Stimulated activated CD8-positive, alpha-beta memory T cell treated with anti-CD3 and anti-CD28 coated beads, Interleukin-4, amount 100 ng/mL, for 48 hours (primary cell): Measurements from ENCODE around the gene SLA2.
"Not testable (repeated sequence)": the region's sequence is repeated elsewhere in the genome, so short reads cannot be mapped to it uniquely, and the experiment has no call there.

ENCODE experiments used
- DNase-seq: peaks from one replicate; pipeline ENCODE4 v3.0.0-alpha.2; 2020

Gene SLA2

DNA sequence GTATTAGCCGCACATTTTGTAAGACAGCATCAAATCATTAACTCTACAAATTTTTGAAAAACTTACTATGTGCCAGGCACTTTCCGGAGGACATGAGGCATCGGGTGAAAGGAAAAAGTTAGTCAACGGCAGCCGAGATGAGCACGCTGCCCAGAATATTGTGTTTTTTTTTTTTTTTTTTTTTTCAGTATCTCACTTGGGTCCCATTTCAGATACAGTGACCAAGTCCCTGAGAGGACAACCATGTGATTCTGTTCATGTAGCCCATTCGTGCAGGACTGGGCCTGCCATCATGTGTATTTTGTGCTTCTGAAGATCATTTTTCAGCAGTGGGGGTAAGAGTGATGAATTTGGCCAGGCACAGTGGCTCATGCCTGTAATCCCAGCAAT is 1.3 kb downstream of the SLA2 start:
- peak; percentile 62 for DNase-seq

- peak; percentile 76 for DNase-seq
Observed at GRCh38 chr20:36644032-36644705, 1.8 kb downstream of the SLA2 start.

GRCh38 chr20:36642136-36642535 is 3.9 kb downstream of the SLA2 start:
- no peak for DNase-seq

GRCh38 chr20:36641506-36641843 is 4.5 kb downstream of the SLA2 start:
- no peak for DNase-seq

- not testable (repeated sequence) for DNase-seq
Observed at GRCh38 chr20:36638876-36639400, 7.1 kb downstream of the SLA2 start.

GRCh38 chr20:36634342-36634741 is 11.7 kb downstream of the SLA2 start:
- no peak for DNase-seq

- no peak for DNase-seq
Observed at GRCh38 chr20:36633285-36633772, 12.7 kb downstream of the SLA2 start.

DNA sequence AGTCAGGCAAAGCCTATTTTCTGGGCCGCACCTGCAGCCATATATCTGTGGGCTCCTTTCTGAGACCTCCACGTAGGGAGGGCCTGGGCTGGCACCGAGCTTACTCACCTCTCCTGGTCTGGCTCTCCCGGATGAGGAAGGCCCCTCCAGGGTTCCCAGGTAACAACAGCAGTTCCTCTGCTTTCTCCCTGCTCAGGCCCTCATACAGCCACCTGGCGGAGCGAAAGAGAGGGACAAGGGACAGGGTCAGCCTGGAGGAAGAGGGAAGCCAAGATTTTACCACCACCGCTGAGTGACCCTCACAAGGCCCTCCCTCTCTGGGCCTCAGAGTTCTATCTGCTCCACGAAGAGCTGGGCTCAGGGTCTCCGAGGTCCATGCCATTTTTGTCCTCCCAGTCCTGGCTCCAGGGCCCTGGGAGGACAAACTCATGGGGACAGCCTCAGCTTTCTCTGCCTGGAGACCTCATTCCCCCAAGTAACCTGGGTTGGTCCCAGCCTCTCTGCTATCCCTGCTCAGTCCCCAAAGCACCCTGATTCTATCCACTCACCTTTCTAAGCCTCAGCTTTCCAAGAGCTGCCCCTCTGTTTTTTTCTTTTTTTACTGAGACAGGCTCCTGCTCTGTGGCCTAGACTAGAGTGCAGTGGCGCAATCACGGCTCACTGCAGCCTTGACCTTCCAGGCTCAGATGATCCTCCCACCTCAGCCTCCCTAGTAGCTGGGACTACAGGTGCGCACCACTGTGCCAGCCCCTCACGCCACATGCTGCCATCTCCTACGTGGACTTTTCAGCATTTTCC is 13.3 kb downstream of the SLA2 start:
- no peak for DNase-seq

GRCh38 chr20:36632147-36632486 is 13.9 kb downstream of the SLA2 start:
- no peak for DNase-seq

GRCh38 chr20:36631646-36632045 is 14.3 kb downstream of the SLA2 start:
- DNase-seq: no peak

- peak; percentile 65 for DNase-seq
Observed at GRCh38 chr20:36629719-36630681, 16.0 kb downstream of the SLA2 start.

- DNase-seq: no peak
Observed at GRCh38 chr20:36628076-36628475, 17.9 kb downstream of the SLA2 start.

DNA sequence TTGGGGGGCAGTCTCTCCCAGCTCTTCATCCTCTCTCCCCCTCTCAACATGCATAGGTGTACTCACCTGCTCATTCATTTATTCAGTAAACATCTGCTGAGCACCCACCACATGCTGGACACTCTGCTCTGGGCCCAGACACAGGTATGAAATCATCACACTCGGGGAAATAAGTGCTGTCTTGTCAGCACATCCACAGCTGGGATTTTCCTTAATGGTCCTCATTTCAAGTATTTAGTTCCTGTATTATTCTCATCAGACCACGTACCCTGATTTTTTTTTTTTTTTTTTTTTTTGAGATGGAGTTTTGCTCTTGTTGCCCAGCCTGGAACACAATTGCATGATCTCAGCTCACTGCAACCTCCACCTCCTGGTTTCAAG is 21.1 kb downstream of the SLA2 start:
- DNase-seq: no peak

DNA sequence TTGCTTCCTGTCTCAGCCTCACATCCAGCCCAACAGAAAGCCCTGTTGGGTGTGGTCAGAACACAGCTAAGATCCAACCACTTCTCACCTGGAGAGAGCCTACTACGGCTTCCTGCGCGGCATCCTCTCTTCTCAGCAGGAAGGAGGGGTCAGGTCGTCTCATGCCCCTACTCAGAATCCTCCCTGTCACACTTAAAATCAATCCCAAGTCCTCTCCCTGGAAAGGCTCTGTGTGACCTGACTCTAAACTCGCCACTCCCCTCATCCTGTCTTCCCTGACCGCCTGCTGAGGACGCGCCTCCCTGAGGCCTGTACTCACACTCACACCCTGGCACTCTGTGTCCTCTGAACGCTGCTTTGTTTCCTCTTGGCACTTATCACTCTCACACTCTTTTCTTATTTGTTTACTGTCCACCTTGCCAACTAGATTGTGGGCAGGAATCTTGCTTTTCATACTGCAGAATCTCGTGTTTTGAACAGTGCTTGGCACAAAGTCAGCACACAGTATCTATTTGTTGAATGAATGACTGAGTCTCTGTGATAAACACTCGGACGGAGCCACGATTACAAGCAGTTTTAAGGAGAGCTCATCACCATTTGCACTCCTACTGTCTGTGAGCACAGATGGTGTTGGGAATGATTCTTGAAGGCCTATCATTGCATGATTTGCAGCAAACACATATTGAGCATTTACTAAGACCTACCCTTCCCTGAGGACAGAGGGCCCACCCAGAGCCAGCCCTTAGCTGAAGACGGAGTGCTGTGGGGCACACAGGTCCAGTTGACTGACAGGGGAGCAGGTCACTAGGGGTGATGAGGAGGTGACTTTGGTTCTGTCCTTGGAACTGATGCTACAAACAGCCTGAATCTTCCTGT is 21.7 kb downstream of the SLA2 start:
- no peak for DNase-seq

- no peak for DNase-seq
Observed at GRCh38 chr20:36623444-36623843, 22.6 kb downstream of the SLA2 start.

DNA sequence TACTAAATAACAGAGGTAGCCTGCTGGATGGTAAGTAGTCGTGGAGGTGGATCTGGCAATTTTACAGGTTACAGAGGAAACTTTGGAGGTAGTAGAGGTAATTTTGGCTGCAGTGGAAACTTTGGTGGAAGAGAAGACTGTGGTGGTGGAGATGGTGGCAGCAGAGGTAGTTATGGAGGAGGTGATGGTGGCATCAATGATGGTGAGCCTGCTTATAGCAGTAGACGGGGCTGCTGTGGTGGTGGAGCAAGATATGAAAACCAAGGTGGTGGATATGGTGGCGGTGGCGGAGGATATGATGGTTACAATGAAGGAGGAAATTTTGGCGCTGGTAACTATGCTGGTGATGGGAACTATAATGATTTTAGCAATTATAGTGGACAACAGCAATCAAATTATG is 25.1 kb downstream of the SLA2 start:
- DNase-seq: no peak

DNA sequence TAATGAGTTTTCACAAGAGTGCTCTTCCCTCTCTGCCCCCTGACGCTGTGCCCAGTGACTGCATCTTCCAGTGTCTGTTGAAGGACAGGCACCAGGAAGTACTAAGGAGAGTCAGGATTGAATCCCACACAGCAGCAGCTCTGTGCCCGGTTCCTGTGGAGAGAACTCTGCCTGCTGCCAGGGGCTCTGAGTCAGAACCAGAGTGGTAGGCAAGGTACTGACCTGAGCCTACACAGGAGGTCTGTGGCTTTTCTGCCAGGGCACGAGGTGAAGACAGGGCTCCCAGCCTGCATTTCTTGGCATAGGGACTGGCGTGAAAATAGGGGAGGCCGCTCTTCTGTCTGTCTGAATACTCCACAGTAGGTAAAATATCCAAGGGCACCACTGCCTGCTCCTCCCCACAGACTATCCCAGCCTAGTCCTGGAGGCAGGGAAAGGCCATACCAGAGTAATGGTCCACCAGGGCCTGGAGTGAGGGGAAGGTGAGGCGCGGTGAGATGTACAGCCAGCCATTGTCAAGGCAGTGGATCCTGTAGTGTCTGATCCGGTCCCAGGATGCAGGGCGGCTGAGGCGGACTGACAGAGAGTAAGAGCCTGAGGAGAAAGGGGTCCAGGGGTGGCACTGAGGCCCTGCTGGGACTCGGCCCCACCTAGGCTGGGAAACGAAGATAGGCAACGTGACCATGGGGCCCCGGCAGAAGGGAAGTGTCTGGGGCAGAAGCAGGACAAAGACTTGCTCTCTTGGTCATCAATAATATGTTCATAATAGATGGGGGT is 31.0 kb downstream of the SLA2 start:
- no peak for DNase-seq

GRCh38 chr20:36613974-36614373 is 32.0 kb downstream of the SLA2 start:
- DNase-seq: no peak

- DNase-seq: no peak
Observed at GRCh38 chr20:36611625-36612024, 34.4 kb downstream of the SLA2 start.

GRCh38 chr20:36608388-36608728 is 37.6 kb downstream of the SLA2 start:
- DNase-seq: not testable (repeated sequence)

DNA sequence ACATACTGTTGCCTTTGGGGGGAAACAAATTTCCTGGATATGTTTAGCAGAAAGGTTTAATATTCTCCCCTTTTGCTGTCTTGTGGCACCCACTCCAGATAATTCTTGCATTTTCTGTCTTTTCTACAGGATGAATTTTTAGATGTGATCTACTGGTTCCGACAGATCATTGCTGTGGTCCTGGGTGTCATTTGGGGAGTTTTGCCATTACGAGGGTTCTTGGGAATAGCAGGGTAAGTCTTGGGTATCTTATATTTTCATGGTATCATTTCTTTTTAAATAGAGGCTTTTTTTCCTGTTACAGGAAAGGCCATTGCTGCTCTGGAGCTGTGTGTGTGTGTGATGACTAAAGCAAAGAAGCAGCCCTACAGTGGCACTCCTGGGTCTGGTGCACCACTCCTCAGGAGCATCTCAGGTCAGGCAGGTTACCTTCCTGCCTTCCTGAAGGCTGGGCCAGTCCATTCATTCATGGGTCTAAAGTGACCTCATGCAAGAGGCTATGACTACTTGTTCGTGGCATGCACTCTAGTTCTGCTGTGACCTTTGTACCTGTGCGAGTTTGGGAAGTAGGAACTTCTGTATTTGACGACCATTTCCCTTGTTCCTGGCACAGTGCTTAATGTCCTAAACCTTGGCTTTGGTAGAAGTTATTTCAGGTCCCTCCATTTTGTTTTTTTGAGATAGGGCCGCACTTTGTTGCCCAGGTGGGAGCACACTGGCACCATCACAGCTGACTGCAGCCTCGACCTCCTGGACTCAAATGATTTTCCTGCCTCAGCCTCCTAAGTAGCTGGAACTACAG is 38.2 kb downstream of the SLA2 start:
- no peak for DNase-seq
